HepG2 (cell line): ENCODE measurements around the gene BPIFB2. TPM values are rescaled to one million over a fixed set of nuclear protein-coding genes. Genes with fewer than 3 reads are reported as not detected.
A peak's percentile ranks its signal among the peaks of the same experiment; 100 is the strongest.

Experiments
- ATAC-seq: fragments of 200-7000 bp; cut with Tn5 transposase; 3 replicates; pipeline ENCODE4 v1.9.1; 2020; ENCODE audit warnings: mild to moderate bottlenecking, moderate library complexity
- BruUV-seq: library from RNA; stranded (reverse); fragments of 400-500 nt; replicated peaks from 2 replicates; lab custom pipeline; 2021; lab: Mats Ljungman, UMichigan
- CTCF ChIA-PET: fragments of 300-600 bp; formaldehyde crosslinking; extraction: SDS; loops from one replicate; lab custom pipeline; 2021; ENCODE audit warnings: low total read pairs, inconsistent platforms, low intra/inter-chr PET ratio; lab: Yijun Ruan, JAX
- POLR2A ChIA-PET: fragments of 350-600 bp; sonication (Branson Sonifier 250); formaldehyde crosslinking; loops from one replicate; lab custom pipeline; 2020; ENCODE audit warnings: antibody characterized with exemption, inconsistent platforms; lab: Yijun Ruan, JAX
- DNase-seq: peaks from one replicate; pipeline ENCODE4 v3.0.0-alpha.2; 2015; ENCODE audit warnings: low spot score
- FAIRE-seq: peaks from 3 replicates; lab custom pipeline; 2011; peaks lifted over from hg19 to GRCh38; lab: Jason Lieb, UNC
- H2AFZ ChIP-seq: one replicate; pipeline ENCODE4 v1.6.1; 2011; ENCODE audit warnings: low read length, inconsistent platforms
- H3K27ac ChIP-seq: fragments of 300-600 bp; 3 replicates; pipeline ENCODE4 v1.8.0; 2011; ENCODE audit warnings: mixed run types, mild to moderate bottlenecking, mixed read lengths, low read length, inconsistent platforms; ENCODE audit not compliant: insufficient read depth; ENCODE audit errors: extremely low read length
- H3K27me3 ChIP-seq, 2 experiments: fragments of 200-600 bp in 1 of 2; 2 replicates in 1 of 2; 3 replicates in 1 of 2; pipeline versions ENCODE4 v1.6.0 to v1.8.0; 2011; ENCODE audit warnings: low read length in 2 of 2, mild to moderate bottlenecking in 2 of 2, moderate library complexity in 2 of 2, inconsistent platforms in 1 of 2; ENCODE audit not compliant: insufficient read depth in 2 of 2, control insufficient read depth in 1 of 2
- H3K36me3 ChIP-seq, 2 experiments: fragments of 200-600 bp in 1 of 2; replicated peaks in 1 of 2; 2 replicates in 1 of 2; 3 replicates in 1 of 2; pipeline versions ENCODE4 v1.5.1 to v1.8.0; 2011; ENCODE audit warnings: low read length in 2 of 2, inconsistent platforms in 1 of 2; ENCODE audit not compliant: insufficient read depth in 2 of 2, control insufficient read depth in 1 of 2
- H3K4me1 ChIP-seq: 2 replicates; pipeline ENCODE4 v1.5.1; 2012; ENCODE audit warnings: low read length, inconsistent platforms; ENCODE audit not compliant: insufficient read depth
- H3K4me2 ChIP-seq: 2 replicates; pipeline ENCODE4 v1.6.0; 2011; ENCODE audit warnings: low read depth, low read length, inconsistent platforms
- H3K4me3 ChIP-seq, 3 experiments: fragments of 200-600 bp in 1 of 3; sonication (generic), shearing (Covaris generic) in 1 of 3; replicated peaks in 1 of 3; 2 replicates each; pipeline ENCODE4 v1.5.1; 2011 to 2016; ENCODE audit warnings: low read length in 3 of 3, inconsistent platforms in 2 of 3, low read depth in 2 of 3, mild to moderate bottlenecking in 2 of 3, control low read depth in 1 of 3, mixed read lengths in 1 of 3; ENCODE audit not compliant: insufficient read depth in 1 of 3
- H3K79me2 ChIP-seq: one replicate; pipeline ENCODE4 v1.6.1; 2011; ENCODE audit warnings: low read length, inconsistent platforms; ENCODE audit not compliant: insufficient read depth
- H3K9ac ChIP-seq: 2 replicates; pipeline ENCODE4 v1.6.0; 2011; ENCODE audit warnings: mild to moderate bottlenecking, low read depth, low read length, inconsistent platforms; ENCODE audit not compliant: insufficient read depth
- H3K9me3 ChIP-seq: 2 replicates; pipeline ENCODE4 v1.5.1; 2012; ENCODE audit warnings: mild to moderate bottlenecking, low read length
- H4K20me1 ChIP-seq: 2 replicates; pipeline ENCODE4 v1.6.0; 2011; ENCODE audit warnings: inconsistent platforms, mild to moderate bottlenecking, low read length, moderate library complexity; ENCODE audit not compliant: insufficient read depth
- BCL6 ChIP-seq: IDR thresholded peaks from 2 replicates; pipeline ENCODE4 v1.6.1; 2016; ENCODE audit warnings: missing genetic modification reagents, missing compliant biosample characterization
- NRL ChIP-seq: sonication (generic); formaldehyde crosslinking; IDR thresholded peaks from 2 replicates; pipeline ENCODE4 v1.5.0; 2020; ENCODE audit warnings: missing genetic modification reagents, mild to moderate bottlenecking, moderate library complexity, borderline replicate concordance
- ZBTB40 ChIP-seq, 2 experiments: fragments of 450-650 bp in 1 of 2; sonication (generic) in 1 of 2; formaldehyde crosslinking in 1 of 2; IDR thresholded peaks; 2 replicates each; pipeline versions ENCODE4 v1.6.1 to v1.8.0; 2016 to 2022; ENCODE audit warnings: antibody characterized with exemption in 1 of 2, mild to moderate bottlenecking in 1 of 2, missing genetic modification reagents in 1 of 2
- ZFP36 ChIP-seq: fragments of 150-350 bp; IDR thresholded peaks from 2 replicates; pipeline ENCODE4 v1.6.1; 2018; ENCODE audit warnings: borderline replicate concordance, low read length, low read depth; ENCODE audit not compliant: partially characterized antibody
- ZNF10 ChIP-seq: sonication (generic); formaldehyde crosslinking; IDR thresholded peaks from 2 replicates; pipeline ENCODE4 v1.4.0; 2020; ENCODE audit warnings: mild to moderate bottlenecking, low read depth, missing genetic modification reagents, borderline replicate concordance
- ZNF563 ChIP-seq: sonication (generic); formaldehyde crosslinking; IDR thresholded peaks from 2 replicates; pipeline ENCODE4 v1.8.0; 2022; ENCODE audit warnings: mild to moderate bottlenecking, moderate library complexity, missing genetic modification reagents
- ZNF629 ChIP-seq: sonication (generic); formaldehyde crosslinking; conservative IDR thresholded peaks from 2 replicates; pipeline ENCODE4 v1.5.0; 2020; ENCODE audit warnings: missing genetic modification reagents
- WGBS: methylation state at CpG from one replicate; pipeline ENCODE4 v1.1.6; 2017; ENCODE audit warnings: low lambda C conversion rate; 5-methylcytosine and 5-hydroxymethylcytosine counted together
- in situ Hi-C: cut with HindIII; loops from 2 replicates; pipeline ENCODE4 v1.10.0; 2017; ENCODE audit warnings: low pct_unique_long_range_greater_than_20kb; ENCODE audit not compliant: extremely low pct_ligation_motif_present
- intact Hi-C: fragments of 100-400 bp; cut with micrococcal nuclease; formaldehyde crosslinking; loops from one replicate; pipeline ENCODE4 v1.10.0; 2022; ENCODE audit not compliant: unreplicated experiment
- polyA plus RNA-seq, 8 experiments: library from polyadenylated mRNA; depleted of rRNA in 3 of 8; stranded (reverse) in 7 of 8; unstranded in 1 of 8; fragments of >200 nt; fragmentation: Illumina TruSeq in 4 of 8; extraction: Trizol in 4 of 8; gene quantifications; 2 replicates each; pipeline versions ENCODE4 v1.2.1 to v1.2.3, GENCODE V29; 2011 to 2016; ENCODE audit warnings: low read depth in 4 of 8, missing spikeins in 1 of 8, mixed read lengths in 1 of 8; ENCODE audit not compliant: insufficient read depth in 1 of 8
- total RNA-seq, 5 experiments: library from RNA; depleted of rRNA; stranded (reverse); fragments of >200 nt; fragmentation: Illumina TruSeq; extraction: Trizol; gene quantifications; 2 replicates each; pipeline ENCODE4 v1.2.3, GENCODE V29; 2016; ENCODE audit warnings: low read depth in 1 of 5
- TF ChIP-seq, protein P1 (sequence below): sonication (generic); formaldehyde crosslinking; IDR thresholded peaks from 2 replicates; pipeline ENCODE4 v1.5.0; 2020; ENCODE audit warnings: mild to moderate bottlenecking, missing genetic modification reagents

Gene BPIFB2
- total and polyA plus RNA-seq, 2 of the 13 experiments (the other 11 are each of a cell fraction or from before 2014, with no cell fraction given), result 54.5 to 902 TPM

- ATAC-seq, result no peak
- BruUV-seq, result no TSS peak
- Histone ChIP-seq H3K9ac (no peak overlapping the region), H3K4me3 (no peak overlapping the region), H2AFZ (no peak overlapping the region), H3K27ac (no peak overlapping the region), H3K36me3 (no peaks in the 10 kb centered on the region), H3K4me2 (no peak overlapping the region), H3K27me3 (peaks cover 9 to 59% of the 10 kb centered on the region in 2 experiments), H3K79me2 (no peaks in the 10 kb centered on the region), H4K20me1 (no peaks in the 10 kb centered on the region), H3K9me3 (no peaks in the 10 kb centered on the region), H3K4me1 (peaks cover 66% of the 10 kb centered on the region)
- DNase-seq, result no peak
- in situ Hi-C loops (no loop called here), intact Hi-C loops (no loop called here)
- POLR2A ChIA-PET, result no interaction called here
- WGBS, result 16% methylated on average over 9 of the region's 9 CpGs
- CTCF ChIA-PET, result no interaction called here
- no peak for FAIRE-seq
- TF ChIP-seq ZNF10 (CRISPR knock-in tag), result no peak
- TF ChIP-seq ZNF629 (CRISPR knock-in tag), result peak; percentile 70
- TF ChIP-seq BCL6, result no peak
- TF ChIP-seq NRL (CRISPR knock-in tag), result peak; percentile 51; the same call in 1 of the 2 replicates
- TF ChIP-seq, protein P1, sequence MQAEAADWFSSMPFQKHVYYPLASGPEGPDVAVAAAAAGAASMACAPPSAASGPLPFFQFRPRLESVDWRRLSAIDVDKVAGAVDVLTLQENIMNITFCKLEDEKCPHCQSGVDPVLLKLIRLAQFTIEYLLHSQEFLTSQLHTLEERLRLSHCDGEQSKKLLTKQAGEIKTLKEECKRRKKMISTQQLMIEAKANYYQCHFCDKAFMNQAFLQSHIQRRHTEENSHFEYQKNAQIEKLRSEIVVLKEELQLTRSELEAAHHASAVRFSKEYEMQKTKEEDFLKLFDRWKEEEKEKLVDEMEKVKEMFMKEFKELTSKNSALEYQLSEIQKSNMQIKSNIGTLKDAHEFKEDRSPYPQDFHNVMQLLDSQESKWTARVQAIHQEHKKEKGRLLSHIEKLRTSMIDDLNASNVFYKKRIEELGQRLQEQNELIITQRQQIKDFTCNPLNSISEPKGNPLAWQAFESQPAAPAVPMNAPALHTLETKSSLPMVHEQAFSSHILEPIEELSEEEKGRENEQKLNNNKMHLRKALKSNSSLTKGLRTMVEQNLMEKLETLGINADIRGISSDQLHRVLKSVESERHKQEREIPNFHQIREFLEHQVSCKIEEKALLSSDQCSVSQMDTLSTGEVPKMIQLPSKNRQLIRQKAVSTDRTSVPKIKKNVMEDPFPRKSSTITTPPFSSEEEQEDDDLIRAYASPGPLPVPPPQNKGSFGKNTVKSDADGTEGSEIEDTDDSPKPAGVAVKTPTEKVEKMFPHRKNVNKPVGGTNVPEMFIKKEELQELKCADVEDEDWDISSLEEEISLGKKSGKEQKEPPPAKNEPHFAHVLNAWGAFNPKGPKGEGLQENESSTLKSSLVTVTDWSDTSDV (CRISPR knock-in tag), result 0 out of 2 replicates have a peak, but pooled peaks have one; percentile 25
- TF ChIP-seq ZFP36, result no peak
- TF ChIP-seq ZNF563 (CRISPR knock-in tag), result 0 out of 2 replicates have a peak, but pooled peaks have one; percentile 15
- no peak for TF ChIP-seq ZBTB40 (IDR thresholded peaks at IDR 0.05)
- TF ChIP-seq ZBTB40 (CRISPR knock-in tag; IDR thresholded peaks at IDR 0.05), result 0 out of 2 replicates have a peak, but pooled peaks have one; percentile 13
Observed at GRCh38 chr20:32979201-32979998, 28.1 kb upstream of the BPIFB2 start.
